Tibial artery (tissue), 4 donors: ENCODE data around the gene GPN2.

Experiments
- DNase-seq, 2 donors: peaks; one replicate each; pipeline ENCODE4 v3.0.0-alpha.2; 2019
- H3K27ac ChIP-seq, 2 donors: fragments of 200-600 bp; sonication (generic) in 1 of 2; 1 replicate in 1 of 2; 2 replicates in 1 of 2; pipeline ENCODE4 v1.5.1; 2018 to 2019; ENCODE audit warnings: mild to moderate bottlenecking in 1 of 2
- H3K27me3 ChIP-seq, 2 donors: fragments of 200-600 bp; sonication (generic) in 1 of 2; one replicate each; pipeline versions ENCODE4 v1.5.1 to v1.6.0; 2016 to 2019
- H3K36me3 ChIP-seq, 3 donors: fragments of 200-600 bp; sonication (generic) in 2 of 3; one replicate each; pipeline ENCODE4 v1.5.1; 2016 to 2019; ENCODE audit warnings: mild to moderate bottlenecking in 2 of 3
- H3K4me1 ChIP-seq, 4 donors: fragments of 200-600 bp; sonication (generic) in 2 of 4; 1 replicate in 3 of 4; 2 replicates in 1 of 4; pipeline ENCODE4 v1.5.1; 2016 to 2019
- H3K4me3 ChIP-seq, 2 donors: fragments of 200-600 bp; sonication (generic) in 1 of 2; 1 replicate in 1 of 2; 2 replicates in 1 of 2; pipeline ENCODE4 v1.5.1; 2018 to 2019; ENCODE audit warnings: mild to moderate bottlenecking in 2 of 2
- H3K9me3 ChIP-seq, 3 donors: fragments of 200-600 bp; sonication (generic) in 1 of 3; one replicate each; pipeline ENCODE4 v1.5.1; 2016 to 2019
- intact Hi-C: fragments of 100-400 bp; cut with DNase I; formaldehyde crosslinking; loops from one replicate; pipeline ENCODE4 v1.15.0; 2023; ENCODE audit warnings: low total_unique reads
- TF ChIP-seq, protein P1 (sequence below), 2 experiments: fragments of 200-600 bp in 1 of 2; fragments of 450-650 bp in 1 of 2; IDR thresholded peaks; one replicate each; pipeline ENCODE4 v1.5.1; 2017 to 2019; ENCODE audit warnings: antibody characterized with exemption in 2 of 2, mild to moderate bottlenecking in 1 of 2, moderate library complexity in 1 of 2

The GPN2 gene

DNA sequence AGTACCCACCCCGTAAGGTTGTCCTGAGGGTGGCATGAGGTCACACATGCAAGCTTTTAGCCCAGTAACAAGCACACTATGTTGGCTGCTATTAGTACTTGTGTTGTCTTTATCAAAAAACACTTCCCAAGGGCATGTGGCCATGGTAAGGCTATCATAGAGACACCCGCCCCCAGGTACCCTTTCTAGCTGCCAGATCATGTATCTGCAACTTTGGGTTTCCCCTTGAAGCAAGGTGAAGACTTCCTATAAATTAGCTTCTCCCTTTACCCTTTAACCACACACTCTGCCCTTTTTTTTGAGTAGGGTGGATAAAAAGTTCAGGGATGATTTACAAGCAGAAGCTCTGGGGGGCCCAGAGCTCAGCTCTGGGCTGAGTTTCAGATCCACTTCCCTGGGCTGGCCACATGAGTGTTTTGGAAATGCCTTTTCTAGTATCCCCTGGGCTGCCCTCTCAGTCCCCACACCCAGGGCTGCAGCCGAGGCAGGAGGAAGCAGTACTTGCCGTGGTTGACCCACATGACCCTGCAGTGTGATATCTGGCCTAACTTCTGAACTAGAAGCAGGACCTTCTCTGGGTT, 61.6 kb downstream of the GPN2 start:
- H3K36me3 ChIP-seq = peaks cover 15 to 31% (median 15%) of the 10 kb centered on the region in 3 donors
- TF ChIP-seq, protein P1, sequence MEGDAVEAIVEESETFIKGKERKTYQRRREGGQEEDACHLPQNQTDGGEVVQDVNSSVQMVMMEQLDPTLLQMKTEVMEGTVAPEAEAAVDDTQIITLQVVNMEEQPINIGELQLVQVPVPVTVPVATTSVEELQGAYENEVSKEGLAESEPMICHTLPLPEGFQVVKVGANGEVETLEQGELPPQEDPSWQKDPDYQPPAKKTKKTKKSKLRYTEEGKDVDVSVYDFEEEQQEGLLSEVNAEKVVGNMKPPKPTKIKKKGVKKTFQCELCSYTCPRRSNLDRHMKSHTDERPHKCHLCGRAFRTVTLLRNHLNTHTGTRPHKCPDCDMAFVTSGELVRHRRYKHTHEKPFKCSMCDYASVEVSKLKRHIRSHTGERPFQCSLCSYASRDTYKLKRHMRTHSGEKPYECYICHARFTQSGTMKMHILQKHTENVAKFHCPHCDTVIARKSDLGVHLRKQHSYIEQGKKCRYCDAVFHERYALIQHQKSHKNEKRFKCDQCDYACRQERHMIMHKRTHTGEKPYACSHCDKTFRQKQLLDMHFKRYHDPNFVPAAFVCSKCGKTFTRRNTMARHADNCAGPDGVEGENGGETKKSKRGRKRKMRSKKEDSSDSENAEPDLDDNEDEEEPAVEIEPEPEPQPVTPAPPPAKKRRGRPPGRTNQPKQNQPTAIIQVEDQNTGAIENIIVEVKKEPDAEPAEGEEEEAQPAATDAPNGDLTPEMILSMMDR (IDR thresholded peaks at IDR 0.05) = no peak
- H3K9me3 ChIP-seq = no peaks in the 10 kb centered on the region
- peak overlapping the region in 1 of 2 donors; percentile 80 for H3K27ac ChIP-seq
- no peak overlapping the region for H3K4me3 ChIP-seq
- no peaks in the 10 kb centered on the region for H3K27me3 ChIP-seq
- intact Hi-C loops = no loop called here
- H3K4me1 ChIP-seq = peaks cover 0 to 40% (median 29%) of the 10 kb centered on the region in 4 donors
- peak in 1 of 2 donors; percentile 34 for DNase-seq

DNA sequence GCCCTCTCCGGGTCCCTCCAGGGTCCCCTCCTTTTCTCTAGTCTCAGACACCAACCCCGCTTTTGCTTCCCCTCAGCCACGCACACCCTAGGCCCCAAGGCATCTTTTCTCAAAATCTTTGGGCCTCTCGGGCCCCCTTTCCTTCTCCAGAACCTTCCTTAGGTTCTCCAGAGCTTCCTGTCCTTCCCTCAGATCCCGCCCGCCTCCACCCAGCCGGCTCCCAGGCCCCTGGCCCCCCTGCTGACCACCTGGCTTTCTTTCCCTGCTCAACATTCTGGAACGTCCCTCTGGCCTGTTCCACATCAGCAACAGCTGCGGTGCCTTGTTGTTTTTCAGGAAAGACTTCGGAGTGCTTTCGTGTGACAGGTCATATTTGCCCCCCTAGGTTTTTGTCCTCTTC, 62.4 kb downstream of the GPN2 start:
- Histone ChIP-seq H3K27ac (peak overlapping the region; percentile 74 to 80), H3K9me3 (no peaks in the 10 kb centered on the region), H3K27me3 (no peaks in the 10 kb centered on the region), H3K36me3 (peaks cover 7 to 23% (median 9%) of the 10 kb centered on the region in 3 donors), H3K4me3 (peak overlapping the region; percentile 83 to 93), H3K4me1 (peaks cover 0 to 40% (median 29%) of the 10 kb centered on the region in 4 donors)
- intact Hi-C loops = no loop called here
- TF ChIP-seq, protein P1 (IDR thresholded peaks at IDR 0.05) = no peak
- DNase-seq = no peak

DNA sequence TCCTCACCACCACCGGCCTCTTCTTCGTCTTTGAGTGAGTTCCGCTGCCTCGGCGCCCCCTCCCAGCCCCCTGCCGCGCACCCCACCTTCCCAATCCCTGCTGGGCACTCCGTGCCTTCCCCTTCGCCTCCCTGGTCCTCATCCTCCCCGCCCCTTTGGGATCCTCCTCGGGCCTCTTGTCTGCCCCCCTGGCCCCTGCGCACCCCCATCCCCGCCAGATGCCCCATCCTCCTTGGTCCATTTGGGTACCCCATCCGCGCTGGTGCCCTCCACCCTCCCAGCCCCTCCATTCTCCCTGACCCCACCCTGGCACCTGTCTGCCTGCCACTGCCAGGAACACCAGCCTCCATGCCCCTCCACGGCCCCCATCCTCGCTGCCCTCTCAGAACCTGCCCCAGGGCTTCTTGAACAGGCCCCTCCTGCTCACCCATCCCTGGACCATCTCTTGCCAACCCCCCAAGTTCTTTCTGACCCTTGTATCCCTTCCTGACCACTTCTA, 62.9 kb downstream of the GPN2 start:
- Histone ChIP-seq H3K36me3 (peaks cover 2 to 18% (median 4%) of the 10 kb centered on the region in 3 donors), H3K4me1 (peaks cover 0 to 40% (median 29%) of the 10 kb centered on the region in 4 donors), H3K4me3 (peak overlapping the region; percentile 83 to 93), H3K9me3 (no peaks in the 10 kb centered on the region), H3K27me3 (no peaks in the 10 kb centered on the region), H3K27ac (peak overlapping the region; percentile 74 to 80)
- TF ChIP-seq, protein P1 (IDR thresholded peaks at IDR 0.05) = no peak
- intact Hi-C loops = no loop called here
- no peak for DNase-seq

DNA sequence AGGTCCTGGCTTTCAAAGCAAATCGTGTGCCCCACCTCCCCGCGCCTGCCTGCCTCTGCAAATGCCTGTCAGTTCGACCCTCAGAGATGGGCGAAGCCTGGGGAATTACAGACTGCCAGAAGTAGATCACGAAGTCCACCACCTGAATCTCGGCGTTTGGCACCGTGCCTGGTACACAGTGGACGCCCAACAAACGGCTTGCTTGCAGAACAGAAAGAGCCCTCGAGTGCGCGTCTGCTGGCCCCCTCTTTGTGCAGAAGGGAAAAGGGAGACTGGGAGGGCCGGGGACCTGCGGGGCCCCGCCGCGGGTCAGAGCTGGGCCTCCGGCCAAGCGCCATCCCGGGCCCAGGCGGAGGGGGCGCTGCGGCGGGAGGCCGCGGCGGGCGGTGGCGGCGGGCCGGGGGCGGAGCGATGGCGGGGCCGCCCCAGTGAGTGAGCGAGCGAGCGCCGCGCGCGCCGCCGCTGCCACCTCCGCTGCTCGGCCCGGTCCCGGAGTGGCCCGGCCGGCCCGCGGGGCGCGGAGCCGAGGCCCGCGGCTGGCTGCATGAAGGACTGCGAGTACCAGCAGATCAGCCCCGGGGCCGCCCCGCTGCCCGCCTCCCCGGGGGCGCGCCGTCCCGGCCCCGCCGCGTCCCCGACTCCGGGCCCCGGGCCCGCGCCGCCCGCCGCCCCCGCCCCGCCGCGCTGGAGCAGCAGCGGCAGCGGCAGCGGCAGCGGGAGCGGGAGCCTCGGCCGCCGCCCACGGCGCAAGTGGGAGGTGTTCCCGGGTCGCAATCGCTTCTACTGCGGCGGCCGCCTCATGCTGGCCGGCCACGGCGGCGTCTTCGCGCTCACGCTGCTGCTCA, 63.6 kb downstream of the GPN2 start, which contains the start of gene ZDHHC18:
Gene ZDHHC18, plus strand, starts transcription at position 428 of the 845 bp plus-strand sequence. Its CDS starts 117 bp downstream, at position 545.
- TF ChIP-seq, protein P1 (IDR thresholded peaks at IDR 0.05) = peak; percentile 29 to 85
- Histone ChIP-seq H3K36me3 (peaks cover 0 to 11% (median 0%) of the 10 kb centered on the region in 3 donors), H3K4me1 (peaks cover 0 to 40% (median 29%) of the 10 kb centered on the region in 4 donors), H3K27ac (peak within 1 kb of the TSS; percentile 74 to 80), H3K27me3 (no peaks in the 10 kb centered on the region), H3K9me3 (no peaks in the 10 kb centered on the region), H3K4me3 (peak within 1 kb of the TSS; percentile 83 to 93)
- intact Hi-C loops = no loop called here
- DNase-seq = peak; percentile 48 to 77
